HepG2 (cell line): ENCODE measurements around the gene PCDHGB3. TPM values are rescaled to one million over a fixed set of nuclear protein-coding genes. Genes with fewer than 3 reads are reported as not detected.

Experiments used
- ATAC-seq: fragments of 200-7000 bp; cut with Tn5 transposase; 3 replicates; pipeline ENCODE4 v1.9.1; 2020; ENCODE audit warnings: mild to moderate bottlenecking, moderate library complexity
- BruUV-seq: library from RNA; stranded (reverse); fragments of 400-500 nt; replicated peaks from 2 replicates; lab custom pipeline; 2021; lab: Mats Ljungman, UMichigan
- CTCF ChIA-PET: fragments of 300-600 bp; formaldehyde crosslinking; extraction: SDS; loops from one replicate; lab custom pipeline; 2021; ENCODE audit warnings: low total read pairs, inconsistent platforms, low intra/inter-chr PET ratio; lab: Yijun Ruan, JAX
- POLR2A ChIA-PET: fragments of 350-600 bp; sonication (Branson Sonifier 250); formaldehyde crosslinking; loops from one replicate; lab custom pipeline; 2020; ENCODE audit warnings: antibody characterized with exemption, inconsistent platforms; lab: Yijun Ruan, JAX
- DNase-seq: peaks from one replicate; pipeline ENCODE4 v3.0.0-alpha.2; 2015; ENCODE audit warnings: low spot score
- FAIRE-seq: peaks from 3 replicates; lab custom pipeline; 2011; peaks lifted over from hg19 to GRCh38; lab: Jason Lieb, UNC
- H2AFZ ChIP-seq: one replicate; pipeline ENCODE4 v1.6.1; 2011; ENCODE audit warnings: low read length, inconsistent platforms
- H3K27ac ChIP-seq: fragments of 300-600 bp; 3 replicates; pipeline ENCODE4 v1.8.0; 2011; ENCODE audit warnings: mixed run types, mild to moderate bottlenecking, mixed read lengths, low read length, inconsistent platforms; ENCODE audit not compliant: insufficient read depth; ENCODE audit errors: extremely low read length
- H3K27me3 ChIP-seq, 2 experiments: fragments of 200-600 bp in 1 of 2; 2 replicates in 1 of 2; 3 replicates in 1 of 2; pipeline versions ENCODE4 v1.6.0 to v1.8.0; 2011; ENCODE audit warnings: low read length in 2 of 2, mild to moderate bottlenecking in 2 of 2, moderate library complexity in 2 of 2, inconsistent platforms in 1 of 2; ENCODE audit not compliant: insufficient read depth in 2 of 2, control insufficient read depth in 1 of 2
- H3K36me3 ChIP-seq, 2 experiments: fragments of 200-600 bp in 1 of 2; replicated peaks in 1 of 2; 2 replicates in 1 of 2; 3 replicates in 1 of 2; pipeline versions ENCODE4 v1.5.1 to v1.8.0; 2011; ENCODE audit warnings: low read length in 2 of 2, inconsistent platforms in 1 of 2; ENCODE audit not compliant: insufficient read depth in 2 of 2, control insufficient read depth in 1 of 2
- H3K4me1 ChIP-seq: 2 replicates; pipeline ENCODE4 v1.5.1; 2012; ENCODE audit warnings: low read length, inconsistent platforms; ENCODE audit not compliant: insufficient read depth
- H3K4me2 ChIP-seq: 2 replicates; pipeline ENCODE4 v1.6.0; 2011; ENCODE audit warnings: low read depth, low read length, inconsistent platforms
- H3K4me3 ChIP-seq, 3 experiments: fragments of 200-600 bp in 1 of 3; sonication (generic), shearing (Covaris generic) in 1 of 3; replicated peaks in 1 of 3; 2 replicates each; pipeline ENCODE4 v1.5.1; 2011 to 2016; ENCODE audit warnings: low read length in 3 of 3, inconsistent platforms in 2 of 3, low read depth in 2 of 3, mild to moderate bottlenecking in 2 of 3, control low read depth in 1 of 3, mixed read lengths in 1 of 3; ENCODE audit not compliant: insufficient read depth in 1 of 3
- H3K79me2 ChIP-seq: one replicate; pipeline ENCODE4 v1.6.1; 2011; ENCODE audit warnings: low read length, inconsistent platforms; ENCODE audit not compliant: insufficient read depth
- H3K9ac ChIP-seq: 2 replicates; pipeline ENCODE4 v1.6.0; 2011; ENCODE audit warnings: mild to moderate bottlenecking, low read depth, low read length, inconsistent platforms; ENCODE audit not compliant: insufficient read depth
- H3K9me3 ChIP-seq: 2 replicates; pipeline ENCODE4 v1.5.1; 2012; ENCODE audit warnings: mild to moderate bottlenecking, low read length
- H4K20me1 ChIP-seq: 2 replicates; pipeline ENCODE4 v1.6.0; 2011; ENCODE audit warnings: inconsistent platforms, mild to moderate bottlenecking, low read length, moderate library complexity; ENCODE audit not compliant: insufficient read depth
- SRF ChIP-seq: IDR thresholded peaks from 2 replicates; pipeline ENCODE4 v1.6.1; 2011; ENCODE audit warnings: mild to moderate bottlenecking, low read depth, low read length, moderate library complexity
- ZNF18 ChIP-seq: sonication (generic); formaldehyde crosslinking; IDR thresholded peaks from 2 replicates; pipeline ENCODE4 v1.8.0; 2022; ENCODE audit warnings: mild to moderate bottlenecking, missing genetic modification reagents; ENCODE audit not compliant: insufficient replicate concordance
- WGBS: methylation state at CpG from one replicate; pipeline ENCODE4 v1.1.6; 2017; ENCODE audit warnings: low lambda C conversion rate; 5-methylcytosine and 5-hydroxymethylcytosine counted together
- in situ Hi-C: cut with HindIII; loops from 2 replicates; pipeline ENCODE4 v1.10.0; 2017; ENCODE audit warnings: low pct_unique_long_range_greater_than_20kb; ENCODE audit not compliant: extremely low pct_ligation_motif_present
- intact Hi-C: fragments of 100-400 bp; cut with micrococcal nuclease; formaldehyde crosslinking; loops from one replicate; pipeline ENCODE4 v1.10.0; 2022; ENCODE audit not compliant: unreplicated experiment
- polyA plus RNA-seq, 8 experiments: library from polyadenylated mRNA; depleted of rRNA in 3 of 8; stranded (reverse) in 7 of 8; unstranded in 1 of 8; fragments of >200 nt; fragmentation: Illumina TruSeq in 4 of 8; extraction: Trizol in 4 of 8; gene quantifications; 2 replicates each; pipeline versions ENCODE4 v1.2.1 to v1.2.3, GENCODE V29; 2011 to 2016; ENCODE audit warnings: low read depth in 4 of 8, missing spikeins in 1 of 8, mixed read lengths in 1 of 8; ENCODE audit not compliant: insufficient read depth in 1 of 8
- total RNA-seq, 5 experiments: library from RNA; depleted of rRNA; stranded (reverse); fragments of >200 nt; fragmentation: Illumina TruSeq; extraction: Trizol; gene quantifications; 2 replicates each; pipeline ENCODE4 v1.2.3, GENCODE V29; 2016; ENCODE audit warnings: low read depth in 1 of 5
- TF ChIP-seq, protein P1 (sequence below): sonication (generic); formaldehyde crosslinking; IDR thresholded peaks from 2 replicates; pipeline ENCODE4 v1.5.0; 2020; ENCODE audit warnings: missing genetic modification reagents

Gene PCDHGB3
- total and polyA plus RNA-seq, 2 of the 13 experiments (the other 11 are each of a cell fraction or from before 2014, with no cell fraction given), result 0.40 to 0.44 TPM

GRCh38 chr5:141328231-141328630, 41.8 kb upstream of the PCDHGB3 start:
- Histone ChIP-seq H4K20me1 (no peaks in the 10 kb centered on the region), H2AFZ (no peak overlapping the region), H3K4me2 (no peak overlapping the region), H3K9me3 (0 out of 2 replicates have a peak, but pooled peaks cover 4% of the 10 kb centered on the region), H3K4me1 (peaks cover 15% of the 10 kb centered on the region), H3K79me2 (no peaks in the 10 kb centered on the region), H3K9ac (no peak overlapping the region), H3K27me3 (peaks cover 0 to 15% of the 10 kb centered on the region in 2 experiments; a peak in 2 of 5 replicates), H3K4me3 (no peak overlapping the region), H3K36me3 (no peaks in the 10 kb centered on the region), H3K27ac (no peak overlapping the region)
- intact Hi-C loops (loop anchor here (5.0 kb wide), 1 partner anchor 234 kb away; no protein-coding TSS in a partner anchor), in situ Hi-C loops (no loop called here)
- ATAC-seq (no peak), FAIRE-seq (no peak), DNase-seq (no peak)
- no peak for TF ChIP-seq ZNF18 (CRISPR knock-in tag)
- no peak for TF ChIP-seq SRF
- TF ChIP-seq, protein P1, sequence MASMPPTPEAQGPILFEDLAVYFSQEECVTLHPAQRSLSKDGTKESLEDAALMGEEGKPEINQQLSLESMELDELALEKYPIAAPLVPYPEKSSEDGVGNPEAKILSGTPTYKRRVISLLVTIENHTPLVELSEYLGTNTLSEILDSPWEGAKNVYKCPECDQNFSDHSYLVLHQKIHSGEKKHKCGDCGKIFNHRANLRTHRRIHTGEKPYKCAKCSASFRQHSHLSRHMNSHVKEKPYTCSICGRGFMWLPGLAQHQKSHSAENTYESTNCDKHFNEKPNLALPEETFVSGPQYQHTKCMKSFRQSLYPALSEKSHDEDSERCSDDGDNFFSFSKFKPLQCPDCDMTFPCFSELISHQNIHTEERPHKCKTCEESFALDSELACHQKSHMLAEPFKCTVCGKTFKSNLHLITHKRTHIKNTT (CRISPR knock-in tag), result no peak
- ChIA-PET POLR2A (no interaction called here), CTCF (no interaction called here)
- no CpG with 5 or more reads among the region's 8 CpGs for WGBS
- BruUV-seq, result no TSS peak
